ENCODE results near the gene GINS2. TPM values are rescaled to one million over a fixed set of nuclear protein-coding genes. Genes with fewer than 3 reads are reported as not detected.

GINS2 gene
- total and polyA plus RNA-seq, 2 experiments from 2014 or later = 40.5 to 44.4 TPM

DNA sequence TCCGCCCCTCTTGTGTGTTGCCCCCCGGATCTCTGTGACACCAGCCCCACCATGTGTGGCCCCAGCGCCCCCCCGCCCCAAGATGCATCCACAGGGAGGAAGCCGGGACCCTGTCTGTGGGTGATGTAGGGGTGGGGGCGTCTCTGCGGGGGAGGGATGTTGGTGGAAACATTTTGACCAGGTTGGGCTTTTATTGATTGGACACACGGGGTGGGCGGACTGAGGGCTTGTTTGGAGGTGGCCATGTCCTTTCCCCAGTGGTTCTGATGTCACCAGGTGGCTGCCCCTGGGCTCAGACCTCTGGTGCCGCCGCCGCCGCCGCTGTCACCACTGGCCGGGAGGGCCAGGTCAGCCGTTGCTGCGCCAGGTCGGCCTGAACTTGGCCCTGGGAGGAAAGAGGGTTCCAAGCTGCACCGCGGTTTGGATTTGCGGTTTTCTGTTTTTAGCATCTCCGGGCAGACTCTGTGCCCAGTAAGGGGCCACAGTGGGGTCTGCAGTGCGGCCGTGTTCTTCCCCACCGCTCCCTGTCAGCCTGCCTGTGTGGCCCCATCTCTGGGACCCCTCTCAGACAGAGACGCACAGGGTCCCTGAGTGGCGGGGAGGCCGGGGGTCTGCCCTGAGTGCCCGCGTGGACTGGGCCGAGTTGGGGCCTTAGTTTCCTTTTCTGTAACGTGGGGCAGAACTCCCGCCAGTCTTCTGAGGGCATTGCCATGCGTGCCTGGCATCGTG lies 55.9 kb downstream of the GINS2 start (continued):
- TF ChIP-seq, protein P1, sequence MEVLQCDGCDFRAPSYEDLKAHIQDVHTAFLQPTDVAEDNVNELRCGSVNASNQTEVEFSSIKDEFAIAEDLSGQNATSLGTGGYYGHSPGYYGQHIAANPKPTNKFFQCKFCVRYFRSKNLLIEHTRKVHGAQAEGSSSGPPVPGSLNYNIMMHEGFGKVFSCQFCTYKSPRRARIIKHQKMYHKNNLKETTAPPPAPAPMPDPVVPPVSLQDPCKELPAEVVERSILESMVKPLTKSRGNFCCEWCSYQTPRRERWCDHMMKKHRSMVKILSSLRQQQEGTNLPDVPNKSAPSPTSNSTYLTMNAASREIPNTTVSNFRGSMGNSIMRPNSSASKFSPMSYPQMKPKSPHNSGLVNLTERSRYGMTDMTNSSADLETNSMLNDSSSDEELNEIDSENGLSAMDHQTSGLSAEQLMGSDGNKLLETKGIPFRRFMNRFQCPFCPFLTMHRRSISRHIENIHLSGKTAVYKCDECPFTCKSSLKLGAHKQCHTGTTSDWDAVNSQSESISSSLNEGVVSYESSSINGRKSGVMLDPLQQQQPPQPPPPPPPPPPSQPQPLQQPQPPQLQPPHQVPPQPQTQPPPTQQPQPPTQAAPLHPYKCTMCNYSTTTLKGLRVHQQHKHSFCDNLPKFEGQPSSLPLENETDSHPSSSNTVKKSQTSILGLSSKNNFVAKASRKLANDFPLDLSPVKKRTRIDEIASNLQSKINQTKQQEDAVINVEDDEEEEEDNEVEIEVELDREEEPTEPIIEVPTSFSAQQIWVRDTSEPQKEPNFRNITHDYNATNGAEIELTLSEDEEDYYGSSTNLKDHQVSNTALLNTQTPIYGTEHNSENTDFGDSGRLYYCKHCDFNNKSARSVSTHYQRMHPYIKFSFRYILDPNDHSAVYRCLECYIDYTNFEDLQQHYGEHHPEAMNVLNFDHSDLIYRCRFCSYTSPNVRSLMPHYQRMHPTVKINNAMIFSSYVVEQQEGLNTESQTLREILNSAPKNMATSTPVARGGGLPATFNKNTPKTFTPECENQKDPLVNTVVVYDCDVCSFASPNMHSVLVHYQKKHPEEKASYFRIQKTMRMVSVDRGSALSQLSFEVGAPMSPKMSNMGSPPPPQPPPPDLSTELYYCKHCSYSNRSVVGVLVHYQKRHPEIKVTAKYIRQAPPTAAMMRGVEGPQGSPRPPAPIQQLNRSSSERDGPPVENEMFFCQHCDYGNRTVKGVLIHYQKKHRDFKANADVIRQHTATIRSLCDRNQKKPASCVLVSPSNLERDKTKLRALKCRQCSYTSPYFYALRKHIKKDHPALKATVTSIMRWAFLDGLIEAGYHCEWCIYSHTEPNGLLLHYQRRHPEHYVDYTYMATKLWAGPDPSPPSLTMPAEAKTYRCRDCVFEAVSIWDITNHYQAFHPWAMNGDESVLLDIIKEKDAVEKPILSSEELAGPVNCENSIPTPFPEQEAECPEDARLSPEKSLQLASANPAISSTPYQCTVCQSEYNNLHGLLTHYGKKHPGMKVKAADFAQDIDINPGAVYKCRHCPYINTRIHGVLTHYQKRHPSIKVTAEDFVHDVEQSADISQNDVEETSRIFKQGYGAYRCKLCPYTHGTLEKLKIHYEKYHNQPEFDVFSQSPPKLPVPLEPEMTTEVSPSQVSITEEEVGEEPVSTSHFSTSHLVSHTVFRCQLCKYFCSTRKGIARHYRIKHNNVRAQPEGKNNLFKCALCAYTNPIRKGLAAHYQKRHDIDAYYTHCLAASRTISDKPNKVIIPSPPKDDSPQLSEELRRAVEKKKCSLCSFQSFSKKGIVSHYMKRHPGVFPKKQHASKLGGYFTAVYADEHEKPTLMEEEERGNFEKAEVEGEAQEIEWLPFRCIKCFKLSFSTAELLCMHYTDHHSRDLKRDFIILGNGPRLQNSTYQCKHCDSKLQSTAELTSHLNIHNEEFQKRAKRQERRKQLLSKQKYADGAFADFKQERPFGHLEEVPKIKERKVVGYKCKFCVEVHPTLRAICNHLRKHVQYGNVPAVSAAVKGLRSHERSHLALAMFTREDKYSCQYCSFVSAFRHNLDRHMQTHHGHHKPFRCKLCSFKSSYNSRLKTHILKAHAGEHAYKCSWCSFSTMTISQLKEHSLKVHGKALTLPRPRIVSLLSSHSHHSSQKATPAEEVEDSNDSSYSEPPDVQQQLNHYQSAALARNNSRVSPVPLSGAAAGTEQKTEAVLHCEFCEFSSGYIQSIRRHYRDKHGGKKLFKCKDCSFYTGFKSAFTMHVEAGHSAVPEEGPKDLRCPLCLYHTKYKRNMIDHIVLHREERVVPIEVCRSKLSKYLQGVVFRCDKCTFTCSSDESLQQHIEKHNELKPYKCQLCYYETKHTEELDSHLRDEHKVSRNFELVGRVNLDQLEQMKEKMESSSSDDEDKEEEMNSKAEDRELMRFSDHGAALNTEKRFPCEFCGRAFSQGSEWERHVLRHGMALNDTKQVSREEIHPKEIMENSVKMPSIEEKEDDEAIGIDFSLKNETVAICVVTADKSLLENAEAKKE (CRISPR knock-in tag; IDR thresholded peaks at IDR 0.05) = no peak
- TF ChIP-seq JUNB (IDR thresholded peaks at IDR 0.05; ENCODE audit: unreplicated experiment) = no peak
- no peak for TF ChIP-seq REST (IDR thresholded peaks at IDR 0.05; ENCODE audit: unreplicated experiment)
- TF ChIP-seq EZH2 (IDR thresholded peaks at IDR 0.05; ENCODE audit: low read depth, unreplicated experiment) = no peak
- no peak for TF ChIP-seq STAT1 (IDR thresholded peaks at IDR 0.05; ENCODE audit: unreplicated experiment)
- TF ChIP-seq ZNF114 (CRISPR knock-in tag; IDR thresholded peaks at IDR 0.05) = no peak
- TF ChIP-seq ZNF331 (CRISPR knock-in tag; IDR thresholded peaks at IDR 0.05; ENCODE audit: low read depth) = no peak
